T-helper 1 cell treated with Interleukin-12 subunit alpha and Interleukin-12 subunit beta and Interleukin-4 antibody, amounts not matched to agents 30 ng/mL and 1 ng/mL, for 36 hours (primary cell): ENCODE measurements around the gene CCDC88C. TPM values are rescaled to one million over a fixed set of nuclear protein-coding genes. Genes with fewer than 3 reads are reported as not detected.

Experiments
- intact Hi-C: fragments of 100-400 bp; cut with micrococcal nuclease; formaldehyde crosslinking; loops from one replicate; pipeline ENCODE4 v1.15.1; 2024
- total RNA-seq: library from RNA; stranded (reverse); gene quantifications from 2 replicates; pipeline ENCODE4 v1.2.3, GENCODE V29; 2022

Gene CCDC88C
- total RNA-seq, 1 donor from 2014 or later = 196 TPM

DNA sequence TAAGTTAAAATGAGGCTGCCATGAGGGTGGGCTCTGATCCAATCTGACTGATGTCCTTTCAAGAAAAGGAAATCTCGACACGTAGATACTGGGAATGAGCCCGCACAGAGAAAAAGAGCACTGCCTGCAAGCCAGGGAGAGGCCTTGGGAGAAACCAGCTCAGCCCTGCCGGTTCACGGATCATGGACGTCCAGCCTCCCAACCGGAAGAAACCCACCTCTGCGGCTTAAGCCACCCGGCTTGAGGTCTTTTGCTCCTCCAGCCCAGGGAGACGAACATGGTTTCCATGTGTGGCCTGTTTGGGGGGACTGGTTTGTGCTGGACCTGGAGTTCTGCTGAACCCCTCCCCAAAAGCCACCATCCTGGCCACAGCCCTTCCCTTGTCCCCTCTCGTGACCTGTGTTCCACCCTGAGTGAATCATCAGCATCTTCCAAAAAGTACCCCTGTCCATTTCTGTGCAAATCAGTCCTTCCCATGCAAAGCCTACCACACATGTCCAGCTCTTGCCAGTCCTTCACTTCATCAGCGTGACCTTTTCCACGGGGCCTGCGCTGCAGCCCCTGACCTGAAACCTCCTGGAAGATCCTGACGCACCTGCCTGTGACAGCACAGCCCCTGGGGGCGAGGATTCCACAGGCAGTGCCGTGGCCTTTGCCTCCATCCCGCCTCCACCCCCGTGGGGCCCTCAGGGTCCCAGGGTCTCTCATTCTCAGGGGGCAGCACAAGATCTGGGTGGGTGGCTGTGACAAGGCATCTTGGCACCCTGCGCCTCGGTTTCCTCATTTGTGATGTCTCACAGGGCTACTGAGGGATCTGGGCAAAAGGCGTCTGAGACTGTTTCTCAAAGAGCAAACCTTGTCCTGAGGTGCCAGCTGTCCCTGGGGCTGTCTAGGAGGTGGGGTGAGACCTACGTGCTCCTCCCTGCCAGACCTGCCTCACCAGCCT, 121.5 kb downstream of the CCDC88C start:
- intact Hi-C loops = no loop called here

DNA sequence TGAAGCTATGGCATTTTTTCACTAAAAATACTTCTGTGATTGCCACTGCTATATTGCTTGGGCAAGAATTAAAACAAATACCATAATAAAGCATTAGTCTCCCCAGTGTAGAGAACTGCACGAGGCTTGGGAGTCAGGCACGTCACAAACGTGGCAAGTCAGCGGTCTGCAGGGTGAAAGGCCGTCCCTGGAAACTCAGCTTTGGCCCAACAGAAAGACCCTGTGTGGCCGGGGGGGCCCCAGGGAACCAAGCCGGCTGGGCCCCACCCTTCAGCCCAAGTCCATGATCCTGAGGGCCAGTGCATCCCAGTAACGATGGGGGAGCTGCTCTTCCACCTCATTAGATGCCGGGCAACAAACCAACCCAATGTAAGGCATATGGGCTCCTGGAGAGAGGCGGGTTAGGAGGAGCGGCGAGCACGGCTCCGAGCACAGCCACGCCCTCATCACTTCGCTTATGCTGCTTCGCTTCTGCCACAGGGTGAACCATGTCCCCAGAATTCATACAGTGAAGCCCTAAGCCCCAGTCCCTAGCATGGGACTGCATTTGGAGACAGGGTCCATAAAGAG, 122.3 kb downstream of the CCDC88C start:
- intact Hi-C loops = no loop called here

- intact Hi-C loops = no loop called here
Measured at GRCh38 chr14:91294153-91294552, 123.5 kb downstream of the CCDC88C start.

DNA sequence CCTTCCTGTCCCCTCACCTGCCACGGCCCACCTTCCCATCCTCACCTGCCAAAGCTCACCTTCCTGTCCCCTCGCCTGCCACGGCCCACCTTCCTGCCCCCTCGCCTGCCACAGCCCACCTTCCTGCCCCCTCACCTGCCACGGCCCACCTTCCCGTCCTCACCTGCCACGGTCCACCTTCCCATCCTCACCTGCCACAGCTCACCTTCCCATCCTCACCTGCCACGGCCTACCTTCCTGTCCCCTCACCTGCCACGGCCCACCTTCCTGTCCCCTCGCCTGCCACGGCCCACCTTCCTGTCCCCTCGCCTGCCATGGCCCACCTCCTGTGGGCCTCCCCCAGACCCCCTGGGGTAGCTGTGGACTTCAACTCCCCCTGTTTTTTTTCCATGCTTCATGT, 124.3 kb downstream of the CCDC88C start:
- intact Hi-C loops = no loop called here

DNA sequence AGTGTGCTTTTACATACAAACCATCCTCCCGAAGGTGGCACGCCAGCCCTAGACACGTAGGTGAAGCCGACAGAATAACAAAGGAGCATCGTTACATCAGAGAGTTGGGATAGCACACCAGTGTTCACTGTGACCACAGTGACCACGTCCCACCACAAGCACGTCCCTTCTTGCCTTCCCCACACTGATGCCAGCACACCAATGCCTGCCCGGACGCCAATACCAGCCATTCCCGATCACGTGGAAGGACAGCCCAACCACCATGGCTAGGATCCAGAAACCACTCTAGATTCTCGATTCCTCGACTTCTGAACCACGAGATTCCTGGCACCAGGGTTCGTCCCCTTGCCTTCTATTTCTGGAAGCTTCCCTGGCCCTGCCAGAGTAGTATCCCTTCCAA, 125.1 kb downstream of the CCDC88C start:
- intact Hi-C loops = no loop called here

DNA sequence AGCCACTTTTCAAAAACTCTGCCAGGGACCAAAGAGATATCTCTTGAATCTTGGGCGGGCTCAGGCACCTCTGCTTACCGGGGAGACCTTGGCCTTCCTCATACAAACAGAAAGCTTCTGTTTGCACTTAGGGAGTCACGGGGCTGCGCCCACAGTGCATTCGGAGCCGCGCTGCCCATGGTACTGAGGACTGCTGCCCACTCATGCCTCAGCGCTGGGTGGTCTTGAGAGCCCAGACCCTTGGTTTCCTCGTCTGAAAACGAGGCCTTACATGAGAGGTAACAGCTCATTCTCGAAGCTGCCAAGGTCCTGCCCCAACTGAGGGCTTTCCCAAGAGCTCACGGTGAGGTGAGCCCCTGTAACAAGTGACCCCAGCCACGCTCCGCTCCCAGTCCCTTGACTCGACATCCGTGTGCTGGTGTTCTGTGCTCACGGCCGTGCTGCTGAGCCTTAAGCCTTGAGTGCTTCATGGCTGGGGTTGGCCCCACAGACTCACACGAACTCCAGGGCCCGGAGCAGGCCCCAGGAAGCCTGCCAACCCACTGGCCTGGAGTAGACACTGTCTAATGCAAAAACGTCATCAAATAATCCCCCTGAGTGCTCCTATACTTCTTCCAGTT, 125.7 kb downstream of the CCDC88C start:
- intact Hi-C loops = no loop called here

GRCh38 chr14:91290986-91291385, 126.6 kb downstream of the CCDC88C start:
- intact Hi-C loops = no loop called here

- intact Hi-C loops = no loop called here
Measured at GRCh38 chr14:91289464-91289863, 128.2 kb downstream of the CCDC88C start.

- intact Hi-C loops = no loop called here
Measured at GRCh38 chr14:91288876-91289275, 128.7 kb downstream of the CCDC88C start.

GRCh38 chr14:91286530-91286937, 131.1 kb downstream of the CCDC88C start:
- intact Hi-C loops = loop anchor here (1.0 to 2.0 kb wide), 8 partner anchors 32 to 383 kb away; no protein-coding TSS in a partner anchor

- intact Hi-C loops = no loop called here
Measured at GRCh38 chr14:91284791-91285548, 132.7 kb downstream of the CCDC88C start.

GRCh38 chr14:91284146-91284790, 133.4 kb downstream of the CCDC88C start:
- intact Hi-C loops = no loop called here

GRCh38 chr14:91283666-91284065, 134.0 kb downstream of the CCDC88C start:
- intact Hi-C loops = no loop called here

GRCh38 chr14:91282954-91283645, 134.5 kb downstream of the CCDC88C start:
- intact Hi-C loops = no loop called here

DNA sequence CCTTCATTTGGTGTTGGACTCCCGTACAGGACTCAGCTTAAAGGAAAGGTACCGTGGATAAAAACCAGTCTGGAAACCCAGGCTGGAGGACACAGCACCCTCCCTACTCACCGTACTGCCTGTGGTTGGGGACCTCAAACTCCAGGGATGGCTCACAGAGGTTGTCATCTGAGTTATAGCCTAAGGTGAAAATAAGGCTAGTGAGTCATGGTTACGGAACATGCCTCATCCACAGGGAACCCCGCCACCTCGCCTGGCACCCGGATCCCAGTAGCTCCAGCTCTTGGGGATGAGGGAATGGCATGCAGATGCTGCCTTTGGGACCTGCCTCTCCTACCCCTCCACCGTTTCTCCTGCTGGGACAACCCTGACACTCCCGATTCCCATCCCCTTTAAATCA, 136.3 kb downstream of the CCDC88C start:
- intact Hi-C loops = no loop called here

- intact Hi-C loops = no loop called here
Measured at GRCh38 chr14:91280129-91280528, 137.5 kb downstream of the CCDC88C start.

- intact Hi-C loops = no loop called here
Measured at GRCh38 chr14:91279354-91279753, 138.3 kb downstream of the CCDC88C start.

DNA sequence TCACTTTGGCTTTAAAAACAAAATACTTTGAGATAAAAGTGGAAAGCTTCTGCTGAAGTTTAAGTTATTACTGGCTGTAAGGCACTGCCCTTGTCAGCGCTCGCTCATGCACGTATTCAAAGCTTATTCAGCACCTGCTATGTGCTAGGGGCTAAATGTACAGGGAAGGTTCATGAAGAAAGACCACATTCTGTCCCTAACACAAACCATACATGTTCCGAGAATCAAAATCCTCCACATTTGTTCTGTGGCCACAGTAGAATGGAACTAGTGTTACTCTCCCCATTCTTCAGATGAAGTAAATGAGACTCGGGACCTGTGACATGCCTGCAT, 139.3 kb downstream of the CCDC88C start:
- intact Hi-C loops = no loop called here

- intact Hi-C loops = no loop called here
Measured at GRCh38 chr14:91277546-91278382, 139.9 kb downstream of the CCDC88C start.

GRCh38 chr14:91274796-91275195, 142.8 kb downstream of the CCDC88C start:
- intact Hi-C loops = loop anchor here (1.0 kb wide), 1 partner anchor 7 kb away; no protein-coding TSS in a partner anchor
